ENCODE data around the gene DDIT4.

DNA sequence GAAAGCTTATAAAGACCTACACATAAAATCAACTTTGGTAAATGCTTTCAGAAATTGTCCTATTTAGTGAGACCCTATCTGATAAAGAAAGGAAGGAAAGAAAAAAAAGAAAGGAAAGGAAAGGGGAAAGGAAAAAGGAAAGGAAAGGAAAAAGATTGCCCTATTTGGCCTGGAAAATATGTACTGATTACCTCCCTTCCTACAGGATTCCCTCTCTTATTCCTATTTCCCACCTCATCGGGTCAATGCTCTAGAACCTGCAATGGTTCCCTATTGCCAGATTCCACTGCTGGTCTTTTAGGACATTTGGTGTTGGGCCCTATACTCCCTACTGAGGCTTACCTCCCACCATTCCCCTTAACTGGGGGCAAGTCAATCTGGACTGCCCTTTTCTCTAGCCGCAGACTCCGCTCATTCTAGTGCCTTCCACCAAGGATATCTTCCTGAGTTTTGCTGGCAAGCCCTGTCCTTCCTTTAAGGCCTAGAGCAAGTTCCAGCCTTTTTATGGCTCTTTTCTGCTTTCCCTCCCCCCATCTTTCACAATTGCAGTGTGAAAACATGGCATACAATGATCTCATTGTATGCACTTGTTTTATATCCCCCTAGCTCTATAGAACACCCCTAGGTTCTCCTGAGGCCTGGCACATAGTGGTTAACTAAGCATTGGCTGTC lies 4.4 kb downstream of the DDIT4 start:
- TF ChIP-seq TAF1 (IDR thresholded peaks at IDR 0.05; ENCODE audit: borderline replicate concordance, insufficient read depth, low read length) (no peak), POLR2AphosphoS5 (IDR thresholded peaks at IDR 0.05; ENCODE audit: low read depth, low read length) (no peak), SIN3A (IDR thresholded peaks at IDR 0.05; ENCODE audit: borderline replicate concordance, insufficient read depth, low read length) (no peak)
- TF ChIP-seq, protein P1, sequence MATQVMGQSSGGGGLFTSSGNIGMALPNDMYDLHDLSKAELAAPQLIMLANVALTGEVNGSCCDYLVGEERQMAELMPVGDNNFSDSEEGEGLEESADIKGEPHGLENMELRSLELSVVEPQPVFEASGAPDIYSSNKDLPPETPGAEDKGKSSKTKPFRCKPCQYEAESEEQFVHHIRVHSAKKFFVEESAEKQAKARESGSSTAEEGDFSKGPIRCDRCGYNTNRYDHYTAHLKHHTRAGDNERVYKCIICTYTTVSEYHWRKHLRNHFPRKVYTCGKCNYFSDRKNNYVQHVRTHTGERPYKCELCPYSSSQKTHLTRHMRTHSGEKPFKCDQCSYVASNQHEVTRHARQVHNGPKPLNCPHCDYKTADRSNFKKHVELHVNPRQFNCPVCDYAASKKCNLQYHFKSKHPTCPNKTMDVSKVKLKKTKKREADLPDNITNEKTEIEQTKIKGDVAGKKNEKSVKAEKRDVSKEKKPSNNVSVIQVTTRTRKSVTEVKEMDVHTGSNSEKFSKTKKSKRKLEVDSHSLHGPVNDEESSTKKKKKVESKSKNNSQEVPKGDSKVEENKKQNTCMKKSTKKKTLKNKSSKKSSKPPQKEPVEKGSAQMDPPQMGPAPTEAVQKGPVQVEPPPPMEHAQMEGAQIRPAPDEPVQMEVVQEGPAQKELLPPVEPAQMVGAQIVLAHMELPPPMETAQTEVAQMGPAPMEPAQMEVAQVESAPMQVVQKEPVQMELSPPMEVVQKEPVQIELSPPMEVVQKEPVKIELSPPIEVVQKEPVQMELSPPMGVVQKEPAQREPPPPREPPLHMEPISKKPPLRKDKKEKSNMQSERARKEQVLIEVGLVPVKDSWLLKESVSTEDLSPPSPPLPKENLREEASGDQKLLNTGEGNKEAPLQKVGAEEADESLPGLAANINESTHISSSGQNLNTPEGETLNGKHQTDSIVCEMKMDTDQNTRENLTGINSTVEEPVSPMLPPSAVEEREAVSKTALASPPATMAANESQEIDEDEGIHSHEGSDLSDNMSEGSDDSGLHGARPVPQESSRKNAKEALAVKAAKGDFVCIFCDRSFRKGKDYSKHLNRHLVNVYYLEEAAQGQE (IDR thresholded peaks at IDR 0.05; ENCODE audit: insufficient read depth in 1 of 2, low read depth in 2 of 2, low read length in 2 of 2): no peak

Data from PFSK-1 (cell line).